B cell (primary cell): ENCODE results near the gene NMUR1. TPM values are rescaled to one million over a fixed set of nuclear protein-coding genes. Genes with fewer than 3 reads are reported as not detected.

Source experiments
- ATAC-seq: fragments of 200-7000 bp; cut with Tn5 transposase; one replicate; pipeline ENCODE4 v1.10.0; 2021; ENCODE audit warnings: low read depth, mild to moderate bottlenecking, moderate number of reproducible peaks, moderate library complexity
- CTCF ChIA-PET: fragments of 350-600 bp; sonication (Branson Sonifier 250); formaldehyde crosslinking; loops from one replicate; lab custom pipeline; 2021; ENCODE audit warnings: antibody characterized with exemption, inconsistent platforms; lab: Charles Lee
- POLR2A ChIA-PET: fragments of 350-600 bp; sonication (Branson Sonifier 250); formaldehyde crosslinking; loops from one replicate; lab custom pipeline; 2021; ENCODE audit warnings: antibody characterized with exemption; lab: Charles Lee
- DNase-seq: peaks from one replicate; pipeline ENCODE4 v3.0.0; 2013
- H2AFZ ChIP-seq: 2 replicates; pipeline ENCODE4 v1.6.1; 2012; ENCODE audit warnings: mild to moderate bottlenecking, low read depth, low read length; ENCODE audit not compliant: insufficient read depth, poor library complexity, severe bottlenecking
- H3K27ac ChIP-seq, 2 donors: 1 replicate in 1 of 2; 2 replicates in 1 of 2; pipeline ENCODE4 v1.5.1; 2012 to 2013; ENCODE audit warnings: low read length in 2 of 2, mild to moderate bottlenecking in 2 of 2, moderate library complexity in 1 of 2
- H3K27me3 ChIP-seq, 4 experiments: fragments of 200-600 bp in 1 of 4; sonication (generic) in 1 of 4; replicated peaks in 1 of 4; 1 replicate in 2 of 4; 2 replicates in 2 of 4; pipeline versions ENCODE4 v1.6.1 to v1.7.0; 2013 to 2016; ENCODE audit warnings: low read length in 3 of 4, mild to moderate bottlenecking in 2 of 4, mixed read lengths in 1 of 4, moderate library complexity in 1 of 4; ENCODE audit not compliant: insufficient read depth in 4 of 4, control insufficient read depth in 3 of 4; ENCODE audit errors: control extremely low read depth in 1 of 4
- H3K36me3 ChIP-seq, 2 experiments: replicated peaks in 1 of 2; 1 replicate in 1 of 2; 2 replicates in 1 of 2; pipeline versions ENCODE4 v1.6.1 to v1.7.1; 2013; ENCODE audit warnings: low read length in 1 of 2; ENCODE audit not compliant: insufficient read depth in 2 of 2, control insufficient read depth in 1 of 2; ENCODE audit errors: control extremely low read depth in 1 of 2, extremely low read depth in 1 of 2
- H3K4me1 ChIP-seq, 2 donors: fragments of 200-600 bp in 1 of 2; sonication (generic) in 1 of 2; 1 replicate in 1 of 2; 2 replicates in 1 of 2; pipeline versions ENCODE4 v1.5.1 to v1.6.1; 2013 to 2017; ENCODE audit warnings: low read length in 2 of 2; ENCODE audit not compliant: control insufficient read depth in 2 of 2, insufficient read depth in 2 of 2
- H3K4me2 ChIP-seq: replicated peaks from 2 replicates; pipeline ENCODE3; 2012; ENCODE audit warnings: mild to moderate bottlenecking, low read depth, low read length; ENCODE audit not compliant: poor library complexity, severe bottlenecking
- H3K4me3 ChIP-seq, 5 experiments: fragments of 200-600 bp in 1 of 5; sonication (generic) in 1 of 5; 1 replicate in 3 of 5; 2 replicates in 2 of 5; pipeline versions ENCODE4 v1.5.1 to v1.7.0; 2011 to 2016; ENCODE audit warnings: low read length in 4 of 5, mild to moderate bottlenecking in 4 of 5, low read depth in 2 of 5, control low read depth in 1 of 5, moderate library complexity in 1 of 5; ENCODE audit not compliant: insufficient read depth in 1 of 5; ENCODE audit errors: control extremely low read depth in 1 of 5, extremely low read depth in 1 of 5
- H3K79me2 ChIP-seq: fragments of 200-600 bp; sonication (generic); one replicate; pipeline ENCODE4 v1.6.0; 2016; ENCODE audit warnings: low read length; ENCODE audit not compliant: control insufficient read depth, insufficient read depth
- H3K9ac ChIP-seq: fragments of 200-600 bp; sonication (generic); 2 replicates; pipeline ENCODE4 v1.6.1; 2017; ENCODE audit warnings: mild to moderate bottlenecking, low read length, moderate library complexity
- H3K9me3 ChIP-seq, 3 donors: one replicate each; pipeline versions ENCODE4 v1.6.1 to v1.7.1; 2013; ENCODE audit warnings: low read length in 2 of 3; ENCODE audit not compliant: control insufficient read depth in 2 of 3, insufficient read depth in 1 of 3; ENCODE audit errors: control extremely low read depth in 1 of 3
- H4K20me1 ChIP-seq: 2 replicates; pipeline ENCODE4 v1.6.0; 2012; ENCODE audit warnings: mild to moderate bottlenecking, low read length; ENCODE audit not compliant: insufficient read depth, control insufficient read depth, poor library complexity, severe bottlenecking
- H3K27ac Mint-ChIP-seq: one replicate; pipeline ENCODE4 v1.8.0; 2021; ENCODE audit warnings: mixed read lengths
- H3K27me3 Mint-ChIP-seq: one replicate; pipeline ENCODE4 v1.8.0; 2021; ENCODE audit warnings: mixed read lengths
- H3K4me1 Mint-ChIP-seq: one replicate; pipeline ENCODE4 v1.8.0; 2021; ENCODE audit warnings: mixed read lengths
- H3K4me3 Mint-ChIP-seq: one replicate; pipeline ENCODE4 v1.8.0; 2021; ENCODE audit warnings: mixed read lengths
- H3K9me3 Mint-ChIP-seq: one replicate; pipeline ENCODE4 v1.8.0; 2022; ENCODE audit warnings: mixed read lengths; ENCODE audit not compliant: insufficient read depth
- CTCF ChIP-seq: fragments of 200-600 bp; IDR thresholded peaks from one replicate; pipeline ENCODE4 v1.8.0; 2022; ENCODE audit warnings: antibody characterized with exemption, mild to moderate bottlenecking
- EZH2 ChIP-seq: IDR thresholded peaks from 2 replicates; pipeline ENCODE4 v1.6.1; 2012; ENCODE audit warnings: borderline replicate concordance, low read depth, mild to moderate bottlenecking, moderate library complexity, low read length; ENCODE audit not compliant: insufficient read depth, poor library complexity, severe bottlenecking
- WGBS: methylation state at CpG from one replicate; pipeline ENCODE4 v1.1.5; 2013; ENCODE audit warnings: missing lambda C conversion rate; ENCODE audit not compliant: insufficient coverage; 5-methylcytosine and 5-hydroxymethylcytosine counted together
- intact Hi-C: fragments of 100-400 bp; cut with micrococcal nuclease; formaldehyde crosslinking; loops from one replicate; pipeline ENCODE4 v1.10.0; 2022
- polyA plus RNA-seq: library from polyadenylated mRNA; depleted of rRNA; stranded (reverse); fragments of >200 nt; gene quantifications from 2 replicates; pipeline ENCODE4 v1.2.3, GENCODE V29; 2012
- total RNA-seq, 2 donors: library from RNA; stranded (reverse); fragments of 120-200 nt in 1 of 2; gene quantifications; 1 replicate in 1 of 2; 2 replicates in 1 of 2; pipeline versions ENCODE4 v1.2.3 to v1.2.4, GENCODE V29; 2013 to 2022

Gene NMUR1
- total and polyA plus RNA-seq, 2 donors (not counting 1 experiment from before 2014, with no cell fraction given): 0.09 to 0.10 TPM

DNA sequence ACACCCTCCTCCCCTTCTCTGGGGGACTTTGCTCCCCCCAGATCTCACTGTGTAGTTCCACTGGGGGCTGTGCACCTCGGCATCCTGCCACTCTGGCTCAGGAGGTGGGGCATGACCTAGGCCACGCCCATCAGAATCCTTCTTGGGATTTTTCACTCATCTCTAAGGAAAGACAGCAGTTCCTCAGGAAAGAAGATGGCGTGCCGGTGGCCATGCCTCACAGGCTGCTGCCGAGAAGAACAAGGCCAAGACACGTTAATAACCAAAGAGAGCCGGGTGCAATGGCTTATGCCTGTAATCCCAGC lies 3.2 kb downstream of the NMUR1 start:
- Mint-ChIP-seq H3K27ac (no peak overlapping the region), H3K4me1 (peaks cover 14% of the 10 kb centered on the region), H3K4me3 (no peak overlapping the region), H3K27me3 (peaks cover 32% of the 10 kb centered on the region), H3K9me3 (no peaks in the 10 kb centered on the region)
- CTCF ChIA-PET: interaction anchor here (0.9 to 2.1 kb wide), 3 partner anchors 10 to 31 kb away, joined by 3 to 9 read pairs (median 5); no protein-coding TSS in a partner anchor
- Histone ChIP-seq H3K36me3 (no peaks in the 10 kb centered on the region), H3K9ac (no peak overlapping the region), H3K4me2 (no peak overlapping the region), H3K9me3 (peaks cover 0 to 12% (median 0%) of the 10 kb centered on the region in 3 donors), H3K27me3 (peaks cover 0 to 28% (median 8%) of the 10 kb centered on the region in 4 experiments), H2AFZ (no peak overlapping the region), H3K27ac (no peak overlapping the region), H3K79me2 (no peaks in the 10 kb centered on the region), H4K20me1 (no peaks in the 10 kb centered on the region), H3K4me3 (no peak overlapping the region), H3K4me1 (peaks cover 14 to 20% of the 10 kb centered on the region in 2 donors)
- DNase-seq (no peak), ATAC-seq (no peak)
- 93% methylated on average over 7 of the region's 7 CpGs for WGBS
- TF ChIP-seq CTCF (no peak), EZH2 (no peak)
- POLR2A ChIA-PET: interaction anchor here (0.6 kb wide), 1 partner anchor 173 kb away, joined by 7 read pairs; no protein-coding TSS in a partner anchor
- intact Hi-C loops: no loop called here

DNA sequence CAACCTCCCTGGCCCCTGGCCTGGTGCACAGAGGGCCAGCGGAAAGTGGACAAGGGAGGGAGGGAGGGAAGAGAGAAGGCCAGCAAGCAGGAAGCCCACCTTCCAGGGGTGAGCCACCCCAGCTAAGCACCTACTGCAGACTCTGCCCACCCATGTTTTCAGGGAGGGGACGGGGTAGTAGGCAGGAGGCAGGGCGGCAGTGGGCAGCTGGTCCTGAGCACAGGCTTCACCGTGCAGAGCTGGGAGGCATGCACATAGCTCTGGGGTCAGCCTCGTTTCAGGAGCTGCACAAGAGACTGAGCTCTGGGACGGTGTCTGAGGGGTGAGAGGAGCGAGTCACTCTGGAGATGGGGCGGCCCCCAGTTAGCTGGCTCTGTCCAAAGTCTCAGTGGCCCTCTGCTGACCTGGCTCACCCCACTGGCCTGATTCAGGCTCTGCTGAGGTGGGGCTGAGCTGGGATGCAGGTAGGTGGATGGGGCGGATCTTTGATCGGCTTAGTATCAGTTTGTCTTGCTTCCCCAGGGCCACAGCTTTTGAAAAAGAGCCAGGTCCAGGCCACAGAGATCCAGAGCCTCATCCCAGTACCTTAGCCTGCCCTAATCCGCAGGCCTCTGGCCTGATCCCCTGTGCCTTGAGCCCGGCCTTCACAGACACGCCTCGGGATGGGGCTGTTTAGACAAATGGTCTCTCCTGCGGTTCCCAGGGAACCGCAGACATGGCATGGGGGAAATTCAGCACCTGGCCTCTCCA lies 3.7 kb downstream of the NMUR1 start:
- H3K27me3 ChIP-seq: peaks cover 0 to 28% (median 8%) of the 10 kb centered on the region in 4 experiments
- POLR2A ChIA-PET: interaction anchor here (0.6 kb wide), 1 partner anchor 173 kb away, joined by 7 read pairs; no protein-coding TSS in a partner anchor

More for the DNA sequence above, 3.7 kb downstream of the NMUR1 start:
- no peak for TF ChIP-seq CTCF
- TF ChIP-seq EZH2: no peak
- intact Hi-C loops: no loop called here
- Histone ChIP-seq H3K4me2 (no peak overlapping the region), H3K9ac (no peak overlapping the region), H3K36me3 (no peaks in the 10 kb centered on the region), H3K27ac (no peak overlapping the region), H3K4me3 (no peak overlapping the region), H2AFZ (no peak overlapping the region), H3K4me1 (peaks cover 14 to 20% of the 10 kb centered on the region in 2 donors), H3K79me2 (no peaks in the 10 kb centered on the region), H3K9me3 (peaks cover 0 to 12% (median 0%) of the 10 kb centered on the region in 3 donors), H4K20me1 (no peaks in the 10 kb centered on the region)
- Mint-ChIP-seq H3K9me3 (no peaks in the 10 kb centered on the region), H3K4me3 (no peak overlapping the region), H3K4me1 (peaks cover 14% of the 10 kb centered on the region), H3K27ac (no peak overlapping the region), H3K27me3 (peaks cover 32% of the 10 kb centered on the region)
- 98% methylated on average over 15 of the region's 16 CpGs for WGBS
- DNase-seq (no peak), ATAC-seq (no peak)
- CTCF ChIA-PET: interaction anchor here (0.9 to 2.1 kb wide), 4 partner anchors 9 to 671 kb away, joined by 3 to 9 read pairs (median 4); no protein-coding TSS in a partner anchor
